Panc1 (cell line): Measurements from ENCODE around the gene TCOF1. TPM values are rescaled to one million over a fixed set of nuclear protein-coding genes. Genes with fewer than 3 reads are reported as not detected.

Experiments
- ATAC-seq: fragments of 200-7000 bp; cut with Tn5 transposase; 2 replicates; pipeline ENCODE4 v1.9.1; 2020; ENCODE audit warnings: mild to moderate bottlenecking, moderate library complexity
- BruUV-seq: library from RNA; stranded (reverse); fragments of 400-500 nt; replicated peaks from 2 replicates; lab custom pipeline; 2021; lab: Mats Ljungman, UMichigan
- CTCF ChIA-PET: fragments of 300-600 bp; sonication (Branson Sonifier 250); formaldehyde crosslinking; loops from one replicate; lab custom pipeline; 2022; ENCODE audit warnings: antibody characterized with exemption; lab: Charles Lee
- POLR2A ChIA-PET: fragments of 300-600 bp; sonication (Branson Sonifier 250); formaldehyde crosslinking; loops from one replicate; lab custom pipeline; 2022; ENCODE audit warnings: antibody characterized with exemption; lab: Charles Lee
- DNase-seq: peaks from one replicate; pipeline ENCODE4 v3.0.0-alpha.2; 2010; ENCODE audit warnings: low read depth, low spot score
- H3K27ac ChIP-seq: 2 replicates; pipeline ENCODE4 v1.5.1; 2011; ENCODE audit warnings: mild to moderate bottlenecking, low read length, inconsistent platforms
- H3K27me3 ChIP-seq: fragments of 200-500 bp; sonication (Bioruptor generic); 2 replicates; pipeline ENCODE4 v1.6.0; 2014; ENCODE audit warnings: low read length, inconsistent platforms; ENCODE audit not compliant: control insufficient read depth, insufficient read depth
- H3K36me3 ChIP-seq: fragments of 200-500 bp; sonication (Bioruptor generic); 2 replicates; pipeline ENCODE4 v1.5.1; 2014; ENCODE audit warnings: inconsistent platforms, mild to moderate bottlenecking, low read length, moderate library complexity; ENCODE audit not compliant: control insufficient read depth, insufficient read depth
- H3K4me1 ChIP-seq: 2 replicates; pipeline ENCODE4 v1.5.1; 2011; ENCODE audit warnings: inconsistent platforms, mild to moderate bottlenecking, low read length, moderate library complexity; ENCODE audit not compliant: control insufficient read depth, insufficient read depth
- H3K4me3 ChIP-seq, 2 experiments: 2 replicates each; pipeline ENCODE4 v1.5.1; 2011 to 2012; ENCODE audit warnings: low read depth in 2 of 2, low read length in 2 of 2, mild to moderate bottlenecking in 2 of 2, inconsistent platforms in 1 of 2, moderate library complexity in 1 of 2
- H3K9me3 ChIP-seq: fragments of 200-500 bp; sonication (Bioruptor generic); 2 replicates; pipeline ENCODE4 v1.5.1; 2014; ENCODE audit warnings: low read depth, mild to moderate bottlenecking, inconsistent platforms, low read length, moderate library complexity; ENCODE audit not compliant: control insufficient read depth, insufficient read depth
- POLR2AphosphoS5 ChIP-seq: IDR thresholded peaks from 2 replicates; pipeline ENCODE4 v1.6.1; 2012; ENCODE audit warnings: mild to moderate bottlenecking, low read depth, low read length, moderate library complexity
- REST ChIP-seq, 2 experiments: IDR thresholded peaks; 2 replicates each; pipeline ENCODE4 v1.6.1; 2011 to 2012; ENCODE audit warnings: low read depth in 2 of 2, control low read depth in 1 of 2, low read length in 1 of 2, mild to moderate bottlenecking in 1 of 2, moderate library complexity in 1 of 2; ENCODE audit not compliant: insufficient read depth in 1 of 2
- SIN3A ChIP-seq: IDR thresholded peaks from 2 replicates; pipeline ENCODE4 v1.6.1; 2012; ENCODE audit warnings: low read depth, mild to moderate bottlenecking, low read length, moderate library complexity, borderline replicate concordance; ENCODE audit not compliant: insufficient read depth
- TCF7L2 ChIP-seq: IDR thresholded peaks from 2 replicates; pipeline ENCODE4 v1.6.1; 2011; ENCODE audit warnings: mild to moderate bottlenecking, low read depth, low read length, inconsistent platforms
- in situ Hi-C: cut with HindIII; loops from 2 replicates; pipeline ENCODE4 v1.10.0; 2016; ENCODE audit warnings: low sequenced_read_pairs, low pct_unique_long_range_greater_than_20kb
- intact Hi-C: fragments of 100-400 bp; cut with micrococcal nuclease; formaldehyde crosslinking; loops from one replicate; pipeline ENCODE4 v1.10.0; 2022; ENCODE audit not compliant: unreplicated experiment
- total RNA-seq: library from RNA; stranded (reverse); gene quantifications from one replicate; pipeline ENCODE4 v1.2.1, GENCODE V29; 2021; ENCODE audit not compliant: unreplicated experiment
- TF ChIP-seq, protein P1 (sequence below): fragments of 450-650 bp; IDR thresholded peaks from 2 replicates; pipeline ENCODE4 v1.5.1; 2017; ENCODE audit warnings: mild to moderate bottlenecking

TCOF1 gene
- total RNA-seq, 1 experiment from 2014 or later = 92.8 TPM

DNA sequence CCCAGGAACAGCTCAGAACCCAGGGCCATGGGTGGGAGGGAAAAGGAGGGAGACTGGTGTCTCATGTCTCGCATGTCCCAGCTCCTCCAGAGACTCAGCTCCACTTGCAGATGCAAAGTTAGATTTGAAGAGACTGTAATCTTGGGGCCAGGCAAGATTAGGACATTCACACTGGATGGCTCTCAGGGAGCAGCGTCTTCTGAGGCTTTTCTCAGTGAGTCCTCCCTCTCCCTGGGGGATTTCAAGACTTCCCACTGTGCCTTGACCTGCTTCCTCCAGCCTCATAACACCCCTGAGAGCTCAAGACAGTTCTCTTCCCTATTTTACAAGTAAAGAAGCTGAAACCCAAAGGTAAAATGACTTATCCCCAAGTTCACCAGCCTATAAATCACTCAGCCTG, 10.5 kb upstream of the TCOF1 start:
- no peak for TF ChIP-seq SIN3A
- TF ChIP-seq, protein P1, sequence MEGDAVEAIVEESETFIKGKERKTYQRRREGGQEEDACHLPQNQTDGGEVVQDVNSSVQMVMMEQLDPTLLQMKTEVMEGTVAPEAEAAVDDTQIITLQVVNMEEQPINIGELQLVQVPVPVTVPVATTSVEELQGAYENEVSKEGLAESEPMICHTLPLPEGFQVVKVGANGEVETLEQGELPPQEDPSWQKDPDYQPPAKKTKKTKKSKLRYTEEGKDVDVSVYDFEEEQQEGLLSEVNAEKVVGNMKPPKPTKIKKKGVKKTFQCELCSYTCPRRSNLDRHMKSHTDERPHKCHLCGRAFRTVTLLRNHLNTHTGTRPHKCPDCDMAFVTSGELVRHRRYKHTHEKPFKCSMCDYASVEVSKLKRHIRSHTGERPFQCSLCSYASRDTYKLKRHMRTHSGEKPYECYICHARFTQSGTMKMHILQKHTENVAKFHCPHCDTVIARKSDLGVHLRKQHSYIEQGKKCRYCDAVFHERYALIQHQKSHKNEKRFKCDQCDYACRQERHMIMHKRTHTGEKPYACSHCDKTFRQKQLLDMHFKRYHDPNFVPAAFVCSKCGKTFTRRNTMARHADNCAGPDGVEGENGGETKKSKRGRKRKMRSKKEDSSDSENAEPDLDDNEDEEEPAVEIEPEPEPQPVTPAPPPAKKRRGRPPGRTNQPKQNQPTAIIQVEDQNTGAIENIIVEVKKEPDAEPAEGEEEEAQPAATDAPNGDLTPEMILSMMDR = no peak
- TF ChIP-seq TCF7L2 = no peak
- TF ChIP-seq POLR2AphosphoS5 = no peak
- no peak for TF ChIP-seq REST (IDR thresholded peaks at IDR 0.05; ENCODE audit: insufficient read depth in 1 of 2, low read depth in 2 of 2, low read length in 1 of 2)
- intact Hi-C loops (no loop called here), in situ Hi-C loops (no loop called here)
- Histone ChIP-seq H3K36me3 (no peaks in the 10 kb centered on the region), H3K9me3 (no peaks in the 10 kb centered on the region), H3K27ac (no peak overlapping the region), H3K4me3 (no peak overlapping the region), H3K4me1 (peaks cover 17% of the 10 kb centered on the region), H3K27me3 (no peaks in the 10 kb centered on the region)
- no TSS peak for BruUV-seq
- no peak for DNase-seq
- ChIA-PET POLR2A (no interaction called here), CTCF (no interaction called here)
- ATAC-seq = no peak

DNA sequence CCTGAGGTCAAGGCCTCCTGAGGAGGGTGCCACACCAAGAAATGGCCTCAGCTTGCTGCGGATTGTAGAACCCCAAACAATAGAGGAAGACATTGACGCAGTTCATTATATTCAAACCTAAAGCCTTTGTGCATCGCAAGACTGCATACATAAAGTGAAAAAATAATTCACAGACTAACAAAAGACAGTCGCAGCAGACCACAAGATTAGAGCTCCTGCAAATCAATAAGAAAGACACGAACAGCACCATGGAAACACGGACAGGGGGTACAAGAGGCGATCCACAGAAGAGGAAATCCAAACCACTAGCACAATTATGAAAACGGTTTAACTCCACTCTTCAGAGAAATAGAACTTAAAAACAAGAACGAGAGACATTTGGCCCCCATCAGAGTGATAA, 10.0 kb upstream of the TCOF1 start:
- Histone ChIP-seq H3K4me3 (no peak overlapping the region), H3K4me1 (peaks cover 17% of the 10 kb centered on the region), H3K36me3 (no peaks in the 10 kb centered on the region), H3K27me3 (no peaks in the 10 kb centered on the region), H3K27ac (no peak overlapping the region), H3K9me3 (no peaks in the 10 kb centered on the region)
- in situ Hi-C loops (no loop called here), intact Hi-C loops (no loop called here)
- POLR2A ChIA-PET = no interaction called here
- no peak for TF ChIP-seq TCF7L2
- TF ChIP-seq POLR2AphosphoS5 = no peak
- no peak for TF ChIP-seq SIN3A
- TF ChIP-seq, protein P1 = no peak
- TF ChIP-seq REST (IDR thresholded peaks at IDR 0.05; ENCODE audit: insufficient read depth in 1 of 2, low read depth in 2 of 2, low read length in 1 of 2) = no peak
- no TSS peak for BruUV-seq
- CTCF ChIA-PET = no interaction called here
- no peak for ATAC-seq
- no peak for DNase-seq
